Esophagus squamous epithelium (tissue), 5 donors: Measurements from ENCODE around the gene NTMT1. TPM values are rescaled to one million over a fixed set of nuclear protein-coding genes. Genes with fewer than 3 reads are reported as not detected.

Source experiments
- DNase-seq: peaks from one replicate; lab custom pipeline; 2025; lab: John Stamatoyannopoulos, UW
- H3K27ac ChIP-seq, 4 donors: fragments of 200-600 bp; sonication (generic); one replicate each; pipeline ENCODE4 v1.5.1; 2016 to 2019; ENCODE audit warnings: mild to moderate bottlenecking in 1 of 4
- H3K27me3 ChIP-seq, 4 donors: fragments of 200-600 bp; sonication (generic); 1 replicate in 3 of 4; 2 replicates in 1 of 4; pipeline versions ENCODE4 v1.5.1 to v1.6.0; 2017 to 2021; ENCODE audit warnings: antibody characterized with exemption in 1 of 4
- H3K36me3 ChIP-seq, 3 donors: fragments of 200-600 bp; sonication (generic); one replicate each; pipeline ENCODE4 v1.5.1; 2016 to 2019
- H3K4me1 ChIP-seq, 3 donors: fragments of 200-600 bp; sonication (generic); one replicate each; pipeline ENCODE4 v1.5.1; 2017 to 2019
- H3K4me3 ChIP-seq, 4 donors: fragments of 200-600 bp; sonication (generic); 1 replicate in 3 of 4; 2 replicates in 1 of 4; pipeline ENCODE4 v1.5.1; 2016 to 2019; ENCODE audit warnings: mild to moderate bottlenecking in 2 of 4, moderate library complexity in 1 of 4
- H3K9me3 ChIP-seq, 3 donors: fragments of 200-600 bp; sonication (generic); one replicate each; pipeline ENCODE4 v1.5.1; 2016 to 2019
- POLR2A ChIP-seq, 4 donors: fragments of 450-650 bp; IDR thresholded peaks; one replicate each; pipeline ENCODE4 v1.6.1; 2017; ENCODE audit warnings: antibody characterized with exemption in 4 of 4, mild to moderate bottlenecking in 4 of 4, moderate library complexity in 3 of 4
- WGBS, 2 donors: methylation state at CpG; one replicate each; pipeline ENCODE4 v1.1.5; 2018; 5-methylcytosine and 5-hydroxymethylcytosine counted together
- intact Hi-C: fragments of 100-400 bp; cut with DNase I; formaldehyde crosslinking; loops from one replicate; pipeline ENCODE4 v1.15.0; 2022
- total RNA-seq, 4 donors: library from RNA; depleted of rRNA; stranded (reverse); fragments of >200 nt; gene quantifications; one replicate each; pipeline ENCODE4 v1.1.0, GENCODE V29; 2016
- TF ChIP-seq, protein P1 (sequence below), 6 experiments: fragments of 450-650 bp in 4 of 6; fragments of 200-600 bp in 2 of 6; sonication (generic) in 2 of 6; IDR thresholded peaks; one replicate each; pipeline ENCODE4 v1.5.1; 2016 to 2019; ENCODE audit warnings: antibody characterized with exemption in 6 of 6, mild to moderate bottlenecking in 4 of 6, moderate library complexity in 4 of 6
- donor health status: DM: yes; HTN: yes; CAD: no.

Gene NTMT1
- total RNA-seq, 4 donors from 2014 or later, result 14.0 to 17.6 (median 16.0) TPM

DNA sequence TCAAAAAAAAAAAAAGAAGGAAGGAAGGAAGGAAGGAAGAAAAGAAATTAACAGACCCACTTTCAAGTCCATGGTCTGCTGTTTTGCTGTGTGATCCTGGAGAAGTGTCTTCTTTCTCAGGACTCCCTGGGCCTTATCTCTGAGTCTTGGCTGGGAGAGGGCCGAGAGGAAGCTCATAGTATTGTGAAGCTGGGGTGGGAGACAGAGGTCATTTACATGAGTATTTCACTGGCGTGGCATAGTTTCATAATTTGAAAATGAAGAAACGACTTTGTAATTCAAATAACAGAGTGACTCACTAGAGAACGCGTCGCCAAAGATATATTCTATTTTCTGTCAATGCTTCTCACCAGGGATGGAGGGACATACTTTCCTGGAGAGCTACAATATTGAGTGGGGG lies 2.6 kb upstream of the NTMT1 start:
- no peak for DNase-seq
- Histone ChIP-seq H3K9me3 (no peaks in the 10 kb centered on the region), H3K4me3 (no peak overlapping the region), H3K4me1 (peaks cover 26 to 57% (median 28%) of the 10 kb centered on the region in 3 donors), H3K27ac (no peak overlapping the region), H3K36me3 (no peaks in the 10 kb centered on the region), H3K27me3 (peaks cover 0 to 24% (median 0%) of the 10 kb centered on the region in 4 donors)
- WGBS, 2 donors, result 34 to 45% methylated on average over 6 of the region's 6 CpGs
- intact Hi-C loops, result no loop called here
- no peak for TF ChIP-seq POLR2A (IDR thresholded peaks at IDR 0.05)
- TF ChIP-seq, protein P1, sequence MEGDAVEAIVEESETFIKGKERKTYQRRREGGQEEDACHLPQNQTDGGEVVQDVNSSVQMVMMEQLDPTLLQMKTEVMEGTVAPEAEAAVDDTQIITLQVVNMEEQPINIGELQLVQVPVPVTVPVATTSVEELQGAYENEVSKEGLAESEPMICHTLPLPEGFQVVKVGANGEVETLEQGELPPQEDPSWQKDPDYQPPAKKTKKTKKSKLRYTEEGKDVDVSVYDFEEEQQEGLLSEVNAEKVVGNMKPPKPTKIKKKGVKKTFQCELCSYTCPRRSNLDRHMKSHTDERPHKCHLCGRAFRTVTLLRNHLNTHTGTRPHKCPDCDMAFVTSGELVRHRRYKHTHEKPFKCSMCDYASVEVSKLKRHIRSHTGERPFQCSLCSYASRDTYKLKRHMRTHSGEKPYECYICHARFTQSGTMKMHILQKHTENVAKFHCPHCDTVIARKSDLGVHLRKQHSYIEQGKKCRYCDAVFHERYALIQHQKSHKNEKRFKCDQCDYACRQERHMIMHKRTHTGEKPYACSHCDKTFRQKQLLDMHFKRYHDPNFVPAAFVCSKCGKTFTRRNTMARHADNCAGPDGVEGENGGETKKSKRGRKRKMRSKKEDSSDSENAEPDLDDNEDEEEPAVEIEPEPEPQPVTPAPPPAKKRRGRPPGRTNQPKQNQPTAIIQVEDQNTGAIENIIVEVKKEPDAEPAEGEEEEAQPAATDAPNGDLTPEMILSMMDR (IDR thresholded peaks at IDR 0.05), result no peak

DNA sequence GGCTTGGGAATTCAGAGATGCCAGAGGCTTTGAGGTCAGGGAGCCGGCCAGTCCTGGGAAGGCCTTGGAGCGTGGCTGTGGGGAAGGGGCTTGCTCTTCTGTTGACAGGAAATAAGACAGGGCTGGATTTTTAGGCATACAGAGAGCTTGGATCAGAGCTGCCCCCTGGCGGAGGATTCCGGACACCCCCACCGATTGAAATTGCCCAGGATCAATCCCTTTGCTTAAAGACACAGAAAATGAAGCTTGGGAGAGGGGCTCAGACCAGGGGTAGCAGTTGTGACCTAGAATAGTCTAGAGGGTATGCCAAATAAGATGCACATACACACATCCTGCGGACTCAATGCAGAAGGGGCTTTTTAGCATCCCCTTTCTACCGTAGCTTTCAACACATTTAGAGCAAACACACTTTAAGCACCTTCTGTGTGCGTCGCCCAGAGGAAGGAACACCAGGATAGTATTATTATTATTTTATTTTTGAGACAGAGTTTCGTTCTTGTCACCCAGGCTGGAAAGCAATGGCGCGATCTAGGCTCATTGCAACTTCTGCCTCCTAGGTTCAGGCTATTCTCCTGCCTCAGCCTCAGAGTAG lies 1.7 kb upstream of the NTMT1 start:
- H3K4me1 ChIP-seq, result peaks cover 26 to 67% (median 30%) of the 10 kb centered on the region in 3 donors
- intact Hi-C loops, result no loop called here

DNA sequence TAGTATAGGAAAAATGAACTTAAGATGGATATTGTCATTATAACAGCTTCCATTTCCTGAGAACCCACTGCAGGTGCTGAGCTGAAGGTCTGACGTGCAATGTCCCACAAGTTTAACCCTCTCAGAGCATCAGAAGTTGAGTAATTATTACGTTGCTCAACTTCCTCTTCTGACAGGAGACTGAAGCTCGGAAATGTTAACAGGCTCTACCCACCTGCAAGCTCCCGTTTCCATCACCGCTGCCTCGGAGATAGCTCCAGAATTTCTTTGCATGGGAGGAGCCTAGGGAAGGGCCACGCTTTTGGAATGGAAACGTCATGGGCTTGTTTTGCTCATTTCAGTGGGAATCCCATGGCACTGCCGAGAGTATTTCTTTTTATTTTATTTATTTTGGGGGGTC lies 1.0 kb upstream of the NTMT1 start:
- Histone ChIP-seq H3K9me3 (no peaks in the 10 kb centered on the region), H3K4me3 (peak overlapping the region in 1 of 4 donors; percentile 86), H3K4me1 (peaks cover 20 to 68% (median 30%) of the 10 kb centered on the region in 3 donors), H3K27ac (peak overlapping the region in 3 of 4 donors; percentile 93 to 95 (median 93)), H3K36me3 (no peaks in the 10 kb centered on the region), H3K27me3 (peaks cover 0 to 15% (median 0%) of the 10 kb centered on the region in 4 donors)
- WGBS, 2 donors, result 20 to 25% methylated on average over 9 of the region's 9 CpGs
- no peak for DNase-seq
- TF ChIP-seq POLR2A (IDR thresholded peaks at IDR 0.05), result no peak
- TF ChIP-seq, protein P1 (IDR thresholded peaks at IDR 0.05), result no peak
- intact Hi-C loops, result no loop called here

More for the DNA sequence above, 1.7 kb upstream of the NTMT1 start:
- no peak for DNase-seq
- Histone ChIP-seq H3K36me3 (no peaks in the 10 kb centered on the region), H3K27ac (peak overlapping the region in 1 of 4 donors; percentile 29), H3K27me3 (peaks cover 0 to 22% (median 0%) of the 10 kb centered on the region in 4 donors), H3K4me3 (no peak overlapping the region), H3K9me3 (no peaks in the 10 kb centered on the region)
- whole genome bisulfite sequencing, 2 donors, result 30 to 33% methylated on average over 9 of the region's 12 CpGs
- TF ChIP-seq, protein P1 (IDR thresholded peaks at IDR 0.05), result peak; percentile 66 to 80 (median 74)
- TF ChIP-seq POLR2A (IDR thresholded peaks at IDR 0.05), result no peak

DNA sequence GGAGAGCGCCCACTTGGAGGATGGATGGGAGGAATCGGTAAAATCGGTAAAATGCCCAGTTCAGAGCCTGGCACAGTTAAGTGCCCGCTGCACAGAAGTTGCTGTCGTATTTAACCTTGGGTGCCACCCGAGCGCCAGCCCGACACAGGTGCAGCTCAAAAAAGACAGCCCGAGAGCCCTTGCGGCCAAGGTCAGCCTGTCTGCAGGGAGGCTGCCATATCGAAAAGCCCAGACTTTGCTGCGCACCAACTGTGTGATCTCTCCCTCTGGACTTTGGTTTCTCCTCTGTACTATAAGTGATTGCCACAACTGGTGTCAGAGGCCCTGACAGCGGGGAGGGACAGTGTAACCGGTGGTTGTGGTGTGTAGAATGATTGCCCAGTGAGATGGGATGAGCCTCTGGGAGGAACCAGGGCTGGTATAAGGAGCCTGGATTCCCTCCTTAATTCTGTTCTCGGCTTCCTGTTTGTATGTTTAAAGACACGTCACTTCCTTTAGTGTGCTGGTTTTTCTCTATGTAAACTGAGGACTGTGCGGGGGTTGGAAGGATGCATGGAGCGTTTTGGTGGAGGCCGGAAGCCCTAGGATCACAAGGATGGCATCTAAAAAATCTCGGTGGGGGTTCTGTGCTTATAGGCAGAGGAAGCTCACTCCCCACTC lies 792 bp downstream of the NTMT1 start:
- peaks cover 22 to 76% (median 38%) of the 10 kb centered on the region in 3 donors for H3K4me1 ChIP-seq
- H3K36me3 ChIP-seq, result no peaks in the 10 kb centered on the region
- no peaks in the 10 kb centered on the region for H3K27me3 ChIP-seq
- 0 to 13% methylated on average over 6 to 19 of the region's 20 CpGs for WGBS, 2 donors
- no peaks in the 10 kb centered on the region for H3K9me3 ChIP-seq
- no peak for DNase-seq
- peak overlapping the region; percentile 69 to 90 (median 84) for H3K4me3 ChIP-seq
- TF ChIP-seq, protein P1 (IDR thresholded peaks at IDR 0.05), result no peak
- TF ChIP-seq POLR2A (IDR thresholded peaks at IDR 0.05), result no peak
- peak overlapping the region; percentile 93 to 95 (median 93) for H3K27ac ChIP-seq
- intact Hi-C loops, result no loop called here
